Measurements from ENCODE around the gene THRB.

Gene THRB

DNA sequence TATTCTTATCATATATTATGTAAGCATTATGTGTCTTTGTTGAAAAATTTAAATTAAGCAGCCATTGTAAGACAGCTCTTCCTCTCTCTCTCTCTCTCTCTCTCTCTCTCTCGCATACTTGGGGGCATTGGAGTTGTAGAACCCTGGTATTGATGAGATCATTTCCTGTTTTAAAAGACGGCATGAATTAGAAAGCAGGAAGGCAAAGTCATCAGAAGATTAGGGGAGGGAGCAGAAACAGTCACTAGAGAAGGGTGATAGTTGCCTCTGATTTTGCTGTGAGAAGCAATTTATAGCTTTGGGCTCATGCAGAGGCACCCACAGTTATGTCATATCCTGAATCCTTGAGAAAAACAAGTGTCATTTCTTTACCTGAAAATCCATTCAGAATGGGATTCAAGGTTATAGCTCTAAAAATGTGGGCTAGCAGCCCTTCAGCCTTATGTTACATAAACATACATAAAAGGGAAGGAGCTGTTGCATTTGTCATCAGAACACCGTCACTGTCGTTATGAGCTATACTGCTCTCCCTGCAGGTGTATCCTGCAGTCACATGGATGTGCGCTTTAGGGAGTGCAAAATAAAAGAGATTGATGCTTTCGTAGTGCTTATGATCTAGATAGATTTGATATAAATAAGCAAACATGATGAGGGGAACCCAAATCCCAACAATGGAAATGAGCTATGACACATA lies 335.7 kb downstream of the THRB start:
- TF ChIP-seq, protein P1, sequence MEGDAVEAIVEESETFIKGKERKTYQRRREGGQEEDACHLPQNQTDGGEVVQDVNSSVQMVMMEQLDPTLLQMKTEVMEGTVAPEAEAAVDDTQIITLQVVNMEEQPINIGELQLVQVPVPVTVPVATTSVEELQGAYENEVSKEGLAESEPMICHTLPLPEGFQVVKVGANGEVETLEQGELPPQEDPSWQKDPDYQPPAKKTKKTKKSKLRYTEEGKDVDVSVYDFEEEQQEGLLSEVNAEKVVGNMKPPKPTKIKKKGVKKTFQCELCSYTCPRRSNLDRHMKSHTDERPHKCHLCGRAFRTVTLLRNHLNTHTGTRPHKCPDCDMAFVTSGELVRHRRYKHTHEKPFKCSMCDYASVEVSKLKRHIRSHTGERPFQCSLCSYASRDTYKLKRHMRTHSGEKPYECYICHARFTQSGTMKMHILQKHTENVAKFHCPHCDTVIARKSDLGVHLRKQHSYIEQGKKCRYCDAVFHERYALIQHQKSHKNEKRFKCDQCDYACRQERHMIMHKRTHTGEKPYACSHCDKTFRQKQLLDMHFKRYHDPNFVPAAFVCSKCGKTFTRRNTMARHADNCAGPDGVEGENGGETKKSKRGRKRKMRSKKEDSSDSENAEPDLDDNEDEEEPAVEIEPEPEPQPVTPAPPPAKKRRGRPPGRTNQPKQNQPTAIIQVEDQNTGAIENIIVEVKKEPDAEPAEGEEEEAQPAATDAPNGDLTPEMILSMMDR (IDR thresholded peaks at IDR 0.05; ENCODE audit: low read length, missing control alignments), result no peak
- no peak for DNase-seq (ENCODE audit: low read depth)
- H3K4me3 ChIP-seq (replicated peaks; ENCODE audit: low read depth, low read length), result no peak overlapping the region

DNA sequence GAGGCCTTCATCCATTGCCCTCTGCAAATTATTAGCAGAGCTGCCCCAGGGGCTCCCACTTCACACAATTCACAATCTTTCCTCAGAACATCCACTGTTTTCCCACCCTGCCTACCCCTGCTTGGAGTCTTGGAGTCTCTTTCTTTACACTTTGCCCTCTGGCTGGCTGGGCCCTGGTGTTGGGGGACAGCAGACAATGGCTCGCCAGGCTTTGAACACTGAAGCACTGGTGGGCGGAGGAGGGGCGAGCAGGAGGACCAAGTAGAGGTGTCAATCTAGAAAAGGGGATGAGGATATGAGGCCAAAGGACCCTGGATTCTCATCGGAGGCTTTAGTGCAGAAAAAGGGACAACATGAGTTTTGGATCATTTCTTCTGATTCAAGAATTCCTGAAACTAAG lies 337.5 kb downstream of the THRB start:
- H3K4me3 ChIP-seq (replicated peaks; ENCODE audit: low read depth, low read length), result no peak overlapping the region
- no peak for DNase-seq (ENCODE audit: low read depth)
- TF ChIP-seq, protein P1 (IDR thresholded peaks at IDR 0.05; ENCODE audit: low read length, missing control alignments), result no peak

DNA sequence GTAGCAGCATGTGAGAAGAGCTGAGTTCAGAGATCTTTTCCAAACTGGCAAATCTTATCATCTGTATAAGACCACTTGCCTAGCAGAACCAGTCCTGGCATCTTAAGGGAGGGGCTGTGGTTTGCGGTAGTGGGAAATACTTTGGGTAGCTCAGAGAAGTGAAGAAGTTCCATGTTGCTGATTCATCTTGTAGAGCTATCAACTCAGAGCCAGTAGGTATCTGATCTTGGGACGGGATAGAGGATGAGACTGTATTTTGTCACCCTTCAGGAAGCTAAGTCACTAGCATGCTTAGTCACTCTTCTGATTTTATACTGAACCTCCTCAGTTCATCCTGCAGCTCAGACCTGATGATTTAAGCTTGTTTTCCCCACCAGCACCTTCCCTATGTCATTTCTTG lies 338.2 kb downstream of the THRB start:
- TF ChIP-seq, protein P1 (IDR thresholded peaks at IDR 0.05; ENCODE audit: low read length, missing control alignments), result no peak
- DNase-seq (ENCODE audit: low read depth), result peak; percentile 24
- H3K4me3 ChIP-seq (replicated peaks; ENCODE audit: low read depth, low read length), result no peak overlapping the region

DNA sequence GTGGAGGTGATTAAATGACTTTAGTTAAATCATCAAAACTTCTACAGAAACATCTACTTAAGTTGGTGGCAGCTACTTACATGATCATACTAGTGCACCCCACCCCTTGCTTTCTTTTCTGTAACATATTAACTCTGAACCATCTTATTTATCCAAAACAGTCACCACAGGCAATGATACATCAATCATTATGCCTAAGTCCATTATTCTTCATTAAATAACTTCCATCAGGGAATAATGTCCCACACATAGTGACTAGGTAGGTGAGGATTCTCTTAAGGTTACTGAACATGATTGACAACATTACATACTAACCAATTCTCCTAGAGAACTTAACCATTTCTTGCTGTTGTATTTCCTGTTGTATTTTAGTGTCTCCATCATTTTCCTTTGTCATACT lies 339.4 kb downstream of the THRB start:
- TF ChIP-seq, protein P1 (IDR thresholded peaks at IDR 0.05; ENCODE audit: low read length, missing control alignments), result no peak
- no peak overlapping the region for H3K4me3 ChIP-seq (replicated peaks; ENCODE audit: low read depth, low read length)
- DNase-seq (ENCODE audit: low read depth), result no peak

DNA sequence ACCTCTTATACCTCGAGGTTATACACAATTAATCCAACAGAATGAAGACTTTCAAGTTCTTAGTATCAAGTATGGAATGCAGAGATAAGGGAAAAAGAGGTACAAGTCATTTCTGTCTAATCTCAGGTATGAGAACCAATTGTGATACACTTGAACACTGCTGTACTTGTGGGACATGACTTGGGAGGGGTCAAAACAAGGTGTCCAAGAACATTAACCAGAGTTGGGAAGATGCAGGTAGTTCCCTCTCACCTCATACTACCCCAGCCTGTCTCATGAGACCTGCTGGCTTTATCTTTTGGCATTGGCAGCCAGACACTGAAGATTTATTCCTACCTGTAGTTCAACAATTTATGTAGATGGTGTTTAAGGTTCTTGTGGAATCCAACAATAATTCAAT lies 339.9 kb downstream of the THRB start:
- TF ChIP-seq, protein P1 (IDR thresholded peaks at IDR 0.05; ENCODE audit: low read length, missing control alignments), result no peak
- DNase-seq (ENCODE audit: low read depth), result no peak
- no peak overlapping the region for H3K4me3 ChIP-seq (replicated peaks; ENCODE audit: low read depth, low read length)

DNA sequence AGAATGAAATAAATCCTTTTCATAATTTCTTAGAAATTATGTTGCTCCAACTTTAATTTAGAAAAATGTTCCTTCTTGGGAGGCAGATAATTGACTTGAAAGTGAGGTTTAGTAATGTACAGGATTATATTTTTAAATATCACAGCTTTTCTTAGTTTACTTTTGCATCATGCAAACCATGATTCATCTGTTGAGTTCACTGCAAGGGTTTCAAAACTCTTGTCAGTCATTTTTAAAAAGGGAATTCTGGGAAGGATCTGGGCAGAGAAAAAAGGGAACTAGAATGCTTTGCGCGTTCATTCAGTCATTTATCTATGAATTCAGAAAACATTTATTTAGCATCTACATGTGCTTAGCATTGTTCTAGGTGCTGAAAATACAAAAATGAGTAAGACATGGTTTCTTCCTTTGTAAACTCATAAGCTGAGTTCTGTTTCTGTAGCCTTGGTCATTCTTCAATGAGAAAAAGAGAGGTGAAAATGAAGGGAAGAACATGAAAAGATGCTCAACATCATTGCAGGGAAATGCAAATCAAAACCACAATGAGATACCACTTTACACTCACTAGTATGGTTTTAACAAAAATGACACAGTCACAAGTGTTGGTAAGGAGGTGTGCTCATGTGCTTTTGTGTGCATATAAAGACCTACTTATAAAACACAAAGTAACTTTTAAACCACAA lies 340.5 kb downstream of the THRB start:
- no peak for DNase-seq (ENCODE audit: low read depth)
- TF ChIP-seq, protein P1 (IDR thresholded peaks at IDR 0.05; ENCODE audit: low read length, missing control alignments), result no peak
- no peak overlapping the region for H3K4me3 ChIP-seq (replicated peaks; ENCODE audit: low read depth, low read length)

All from fibroblast of pulmonary artery (primary cell).